GM21390 (cell line): ENCODE data around the gene UBE2G1.

ENCODE experiments used
- ATAC-seq: cut with Tn5 transposase; IDR thresholded peaks from one replicate; pipeline ENCODE4 v1.9.1; 2021; ENCODE audit not compliant: unreplicated experiment

The UBE2G1 gene

DNA sequence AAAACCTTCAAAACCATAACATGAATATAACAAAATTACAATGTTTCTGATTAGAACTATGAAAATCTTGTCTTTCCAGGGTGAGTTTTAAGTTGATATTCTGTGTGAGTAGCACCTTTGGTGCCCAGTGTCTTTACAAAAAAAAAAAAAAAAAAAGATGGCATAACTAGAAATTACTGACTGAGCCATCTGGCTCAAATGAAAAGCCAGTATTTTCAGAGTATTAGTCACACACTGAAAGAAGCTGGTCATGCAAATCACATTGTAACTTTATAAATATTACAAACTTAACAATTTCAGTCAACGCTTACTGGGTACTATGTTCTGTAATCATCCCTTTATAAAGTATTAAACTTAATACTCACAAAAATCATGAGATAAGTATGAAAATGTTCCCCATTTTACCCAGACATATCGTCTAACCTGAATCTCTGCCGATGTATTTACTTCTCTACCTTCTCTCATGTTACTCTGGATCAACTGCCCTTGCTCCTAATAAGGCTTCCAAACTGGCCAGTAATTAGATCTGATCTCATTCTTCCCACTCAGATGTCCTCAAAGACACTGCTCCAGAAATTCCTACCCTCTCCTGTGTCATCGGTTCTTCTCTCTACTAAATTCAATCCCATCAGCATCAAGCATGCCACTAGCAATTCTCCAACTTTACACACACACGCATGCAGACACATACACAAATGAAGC is 25.4 kb downstream of the UBE2G1 start:
- no peak for ATAC-seq

GRCh38 chr17:4334776-4335584 is 31.5 kb downstream of the UBE2G1 start:
- ATAC-seq = no peak

- no peak for ATAC-seq
Observed at GRCh38 chr17:4334332-4334731, 32.1 kb downstream of the UBE2G1 start.

- ATAC-seq = no peak
Observed at GRCh38 chr17:4333041-4333440, 33.4 kb downstream of the UBE2G1 start.

- ATAC-seq = no peak
Observed at GRCh38 chr17:4332296-4332970, 34.0 kb downstream of the UBE2G1 start.

DNA sequence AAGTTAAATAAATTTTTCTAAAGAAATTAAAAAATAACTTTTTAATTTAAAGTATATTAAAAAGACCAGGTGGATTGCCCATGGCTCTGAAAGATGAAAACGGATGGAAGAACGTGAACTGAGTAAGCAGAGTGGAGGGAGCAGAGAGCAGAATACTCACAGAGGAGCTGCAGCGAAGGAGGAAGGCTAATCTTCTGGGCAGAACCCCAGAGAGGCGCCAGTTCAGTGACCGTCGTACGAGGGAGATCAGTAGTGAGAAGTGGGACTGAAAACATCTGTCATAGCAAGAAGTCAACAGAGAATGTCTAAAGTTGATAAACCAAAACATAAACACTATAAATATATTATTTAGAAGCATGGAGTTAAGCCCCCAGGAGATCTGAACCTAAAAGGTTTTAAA is 34.9 kb downstream of the UBE2G1 start:
- ATAC-seq = no peak

GRCh38 chr17:4329838-4330237 is 36.6 kb downstream of the UBE2G1 start:
- no peak for ATAC-seq

DNA sequence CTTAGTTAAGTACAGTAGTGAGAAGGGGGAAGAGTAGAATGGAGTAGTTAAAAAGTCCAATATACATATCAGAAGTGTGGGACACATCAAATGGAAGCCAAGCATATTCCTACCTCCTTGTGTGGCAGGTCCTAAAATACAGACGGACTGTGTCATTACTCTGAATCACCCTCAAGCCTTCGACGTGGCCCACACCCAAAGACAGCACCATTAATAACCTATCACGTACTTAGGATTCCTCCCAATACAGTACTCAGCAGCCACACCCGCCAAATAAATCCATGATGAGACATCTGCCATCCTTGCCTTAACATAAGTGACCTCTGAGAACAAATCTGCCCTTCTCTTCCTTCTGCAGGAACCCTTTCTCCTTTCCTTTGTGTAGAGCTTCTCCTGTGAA is 38.9 kb downstream of the UBE2G1 start:
- no peak for ATAC-seq

GRCh38 chr17:4326608-4327007 is 39.9 kb downstream of the UBE2G1 start:
- no peak for ATAC-seq

DNA sequence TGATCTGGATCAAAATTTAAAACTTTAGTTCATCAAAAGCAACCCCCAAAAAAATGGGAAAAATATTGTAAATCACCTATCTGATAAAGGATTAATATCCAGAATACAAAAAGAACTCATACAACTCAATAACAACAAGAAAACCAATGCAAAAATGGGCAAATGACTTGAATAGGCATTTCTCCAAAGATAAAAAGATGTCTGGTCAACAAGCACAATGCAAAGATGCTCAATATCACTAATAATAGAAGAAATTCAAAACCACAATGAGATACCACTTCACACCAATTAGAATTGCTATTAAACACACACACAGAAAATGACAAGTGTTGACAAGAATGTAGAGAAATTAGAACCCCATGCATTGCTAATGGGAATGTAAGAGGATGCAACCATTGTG is 40.4 kb downstream of the UBE2G1 start:
- ATAC-seq = no peak

- no peak for ATAC-seq
Observed at GRCh38 chr17:4324463-4324862, 42.0 kb downstream of the UBE2G1 start.

DNA sequence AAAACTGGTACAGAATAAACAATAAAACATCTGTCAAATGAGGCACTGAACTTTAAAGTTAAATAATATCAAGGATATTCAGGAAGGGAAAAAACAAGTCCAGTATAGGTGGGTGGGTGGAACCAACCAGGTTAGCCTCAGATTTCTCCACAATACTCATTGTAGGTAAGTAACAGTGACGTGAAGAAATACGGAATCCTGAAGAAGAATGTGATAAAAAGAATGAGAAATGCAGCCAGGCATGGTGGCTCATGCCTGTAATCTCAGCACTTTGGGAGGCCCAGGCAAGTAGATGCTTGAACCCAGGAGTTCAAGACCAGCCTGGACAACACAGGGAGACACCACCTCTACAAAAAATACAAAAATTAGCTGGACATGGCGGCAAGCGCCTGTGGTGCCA is 47.3 kb downstream of the UBE2G1 start:
- no peak for ATAC-seq

DNA sequence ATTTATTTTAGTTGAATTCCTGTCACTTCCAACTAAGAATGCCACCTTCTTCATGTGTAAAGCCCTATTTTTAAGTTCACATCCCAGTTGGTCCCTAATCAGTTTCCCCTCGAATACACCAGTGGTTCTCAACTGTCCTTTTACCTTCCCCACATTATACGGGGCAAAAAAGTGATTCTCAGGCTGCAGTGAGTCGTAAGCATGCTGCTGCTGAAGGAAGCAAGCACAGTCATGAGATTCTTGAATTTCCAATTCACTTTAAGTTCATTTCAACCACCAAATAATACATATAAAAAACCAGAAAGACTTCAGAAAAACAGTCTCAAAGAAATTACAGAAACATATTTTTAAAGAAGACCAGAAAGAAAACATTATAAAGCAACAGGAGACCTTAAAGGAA is 47.9 kb downstream of the UBE2G1 start:
- ATAC-seq = no peak

- no peak for ATAC-seq
Observed at GRCh38 chr17:4318186-4318585, 48.3 kb downstream of the UBE2G1 start.

- no peak for ATAC-seq
Observed at GRCh38 chr17:4317610-4318009, 48.9 kb downstream of the UBE2G1 start.

GRCh38 chr17:4316648-4317047 is 49.8 kb downstream of the UBE2G1 start:
- no peak for ATAC-seq

DNA sequence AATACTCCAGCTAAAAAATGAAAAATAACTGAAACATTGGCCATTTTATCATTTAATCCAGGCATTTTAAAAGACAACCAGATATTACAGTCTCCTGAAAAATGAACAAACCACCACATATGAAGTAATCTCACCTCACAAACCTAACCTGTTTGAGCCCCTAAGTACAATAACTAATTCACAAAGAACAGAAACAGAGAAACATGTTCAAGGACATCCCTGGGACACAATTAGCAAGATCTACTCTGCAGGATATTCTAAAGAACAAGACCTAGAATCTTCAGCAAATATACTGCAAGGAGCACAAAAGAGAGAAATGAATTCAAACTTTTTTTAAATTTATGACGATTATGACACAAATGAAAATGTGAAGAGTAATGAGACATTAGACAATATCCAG is 51.9 kb downstream of the UBE2G1 start:
- no peak for ATAC-seq

DNA sequence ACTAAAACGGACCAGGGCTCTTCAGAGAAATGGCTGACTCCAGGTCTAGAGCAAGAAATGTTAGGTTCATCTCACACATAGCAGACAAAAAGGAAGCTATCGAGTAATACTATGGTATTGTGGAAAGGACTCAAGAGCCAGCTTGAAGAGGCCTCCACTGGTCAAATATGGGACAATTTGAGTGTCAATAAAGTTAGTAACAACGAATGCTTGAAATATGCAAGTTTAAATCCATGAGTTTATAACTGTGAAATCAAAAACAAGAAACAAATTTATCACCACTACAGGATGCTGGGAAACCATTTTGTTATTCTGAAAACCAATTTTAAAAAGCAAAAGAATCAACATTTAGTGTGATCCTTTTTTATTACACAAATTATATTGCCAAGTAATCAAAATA is 52.3 kb downstream of the UBE2G1 start:
- ATAC-seq = no peak

DNA sequence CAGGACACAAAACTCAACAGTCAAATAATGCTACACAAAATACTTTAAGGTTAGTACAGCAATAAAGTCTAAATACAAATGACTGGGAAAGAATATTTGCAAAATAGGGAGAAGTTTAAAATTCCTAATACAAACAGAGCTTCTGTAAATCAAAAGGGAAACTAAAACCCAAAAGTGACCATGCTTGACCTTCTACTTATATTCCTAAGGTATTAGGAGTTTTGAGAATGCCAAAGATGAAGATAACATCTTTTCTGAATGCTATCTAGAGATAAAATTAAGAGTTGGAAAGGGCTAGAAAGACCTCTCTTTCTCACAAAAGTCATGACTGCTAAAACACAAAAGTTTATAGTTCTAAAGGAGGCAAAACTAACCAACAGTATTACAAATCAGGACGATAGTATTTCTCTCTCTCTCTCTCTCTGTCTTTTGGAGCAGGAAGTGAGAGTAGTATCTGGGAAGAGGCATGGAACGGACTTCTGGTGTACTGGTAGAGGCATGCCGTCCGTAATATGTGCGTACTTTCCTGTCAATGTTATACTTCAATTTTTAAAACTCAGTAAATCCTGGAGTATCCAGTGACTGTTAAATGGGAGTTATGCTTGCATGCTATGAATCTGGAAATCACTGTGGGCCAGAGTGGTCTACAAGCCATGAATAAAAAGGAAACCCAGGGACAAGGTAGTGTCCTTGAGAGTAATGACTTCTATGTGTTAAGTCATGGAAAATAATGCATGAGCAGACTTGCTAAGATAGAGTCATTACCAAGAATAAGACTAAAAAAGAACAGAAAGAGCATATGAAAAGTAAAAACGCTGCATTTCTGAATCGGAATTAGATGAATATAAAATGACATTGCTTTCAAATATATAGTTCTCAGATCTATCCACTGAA is 53.0 kb downstream of the UBE2G1 start:
- ATAC-seq = no peak

DNA sequence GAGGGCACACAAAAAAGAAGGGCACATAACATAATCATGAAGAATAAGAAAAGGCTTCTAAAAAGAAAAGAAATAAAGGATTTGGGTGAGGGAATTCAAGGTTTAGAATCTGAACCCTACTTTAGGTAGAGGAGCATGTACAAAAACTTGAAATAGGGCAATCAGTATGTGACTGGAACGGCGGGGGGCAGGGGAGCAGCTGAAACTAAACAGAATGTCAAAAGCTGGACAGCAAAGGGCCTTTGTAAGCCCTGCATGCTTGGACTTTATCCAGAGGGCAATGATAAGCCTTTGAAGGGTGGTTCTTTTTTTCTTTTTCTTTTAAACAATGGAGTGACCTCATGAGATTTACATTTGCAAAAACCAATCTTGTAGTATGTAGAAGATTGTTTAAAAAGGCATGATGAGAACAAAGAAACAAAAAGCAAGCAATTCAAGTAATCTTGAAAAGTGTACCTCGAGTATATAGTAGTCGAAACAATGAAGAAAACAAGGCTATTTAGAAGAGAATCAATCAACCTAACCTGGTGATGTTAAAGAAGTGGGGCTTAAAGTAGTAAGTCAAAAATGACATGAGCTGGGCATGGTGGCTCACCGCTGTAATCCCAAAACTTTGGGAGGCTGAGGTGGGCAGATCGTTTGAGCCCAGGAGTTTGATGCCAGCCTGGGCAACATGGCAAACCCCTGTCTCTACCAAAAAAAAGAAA is 56.0 kb downstream of the UBE2G1 start:
- no peak for ATAC-seq
